ENCODE data around the gene CD53.
A peak's percentile ranks its signal among the peaks of the same experiment; 100 is the strongest.
"Not testable (repeated sequence)": the region's sequence is repeated elsewhere in the genome, so short reads cannot be mapped to it uniquely, and the experiment has no call there.

CD53 gene

GRCh38 chr1:110916274-110916668, 43.3 kb downstream of the CD53 start:
- no peak for DNase-seq (ENCODE audit: low spot score)

GRCh38 chr1:110916669-110917306, 43.8 kb downstream of the CD53 start:
- DNase-seq (ENCODE audit: low spot score), result peak; percentile 54

GRCh38 chr1:110918016-110918415, 45.1 kb downstream of the CD53 start:
- no peak for DNase-seq (ENCODE audit: low spot score)

GRCh38 chr1:110921953-110922352, 49.0 kb downstream of the CD53 start:
- no peak for DNase-seq (ENCODE audit: low spot score)

- no peak for DNase-seq (ENCODE audit: low spot score)
Measured at GRCh38 chr1:110927484-110928075, 54.6 kb downstream of the CD53 start.

GRCh38 chr1:110928191-110928590, 55.2 kb downstream of the CD53 start:
- DNase-seq (ENCODE audit: low spot score), result no peak

- no peak for DNase-seq (ENCODE audit: low spot score)
Measured at GRCh38 chr1:110928904-110929303, 56.0 kb downstream of the CD53 start.

- not testable (repeated sequence) for DNase-seq (ENCODE audit: low spot score)
Measured at GRCh38 chr1:110931097-110931496, 58.1 kb downstream of the CD53 start.

GRCh38 chr1:110936567-110936966, 63.6 kb downstream of the CD53 start:
- DNase-seq (ENCODE audit: low spot score), result no peak

GRCh38 chr1:110944806-110945205, 71.9 kb downstream of the CD53 start:
- no peak for DNase-seq (ENCODE audit: low spot score)

- no peak for DNase-seq (ENCODE audit: low spot score)
Measured at GRCh38 chr1:110945626-110946025, 72.7 kb downstream of the CD53 start.

GRCh38 chr1:110948038-110948810, 75.3 kb downstream of the CD53 start:
- DNase-seq (ENCODE audit: low spot score), result no peak

Data from NAMALWA (cell line).